Measurements from ENCODE around the gene DHRS11. TPM values are rescaled to one million over a fixed set of nuclear protein-coding genes. Genes with fewer than 3 reads are reported as not detected.

Gene DHRS11
- total RNA-seq, 4 donors from 2014 or later, result 1.8 to 22.8 (median 6.2) TPM

GRCh38 chr17:36550491-36551417 lies 40.9 kb upstream of the DHRS11 start:
- Histone ChIP-seq H3K4me1 (peaks cover 6 to 11% of the 10 kb centered on the region in 2 donors), H3K27ac (no peak overlapping the region), H3K9me3 (no peaks in the 10 kb centered on the region), H3K27me3 (no peaks in the 10 kb centered on the region), H3K36me3 (no peaks in the 10 kb centered on the region), H3K4me3 (no peak overlapping the region)
- DNase-seq, result no peak
- TF ChIP-seq POLR2A (IDR thresholded peaks at IDR 0.05) (no peak), CTCF (IDR thresholded peaks at IDR 0.05) (no peak)
- intact Hi-C loops (cut with DNase I; ENCODE audit: low total_unique reads), result no loop called here

GRCh38 chr17:36553459-36553858 lies 38.2 kb upstream of the DHRS11 start:
- Histone ChIP-seq H3K36me3 (no peaks in the 10 kb centered on the region), H3K4me1 (no peaks in the 10 kb centered on the region), H3K4me3 (no peak overlapping the region), H3K27me3 (no peaks in the 10 kb centered on the region), H3K27ac (no peak overlapping the region), H3K9me3 (no peaks in the 10 kb centered on the region)
- intact Hi-C loops (cut with DNase I; ENCODE audit: low total_unique reads), result no loop called here
- no peak for TF ChIP-seq POLR2A (IDR thresholded peaks at IDR 0.05)
- no peak for TF ChIP-seq CTCF (IDR thresholded peaks at IDR 0.05)
- no peak for DNase-seq

GRCh38 chr17:36566081-36566480 lies 25.6 kb upstream of the DHRS11 start:
- no peak for DNase-seq
- H3K36me3 ChIP-seq, result no peaks in the 10 kb centered on the region
- intact Hi-C loops (cut with DNase I; ENCODE audit: low total_unique reads), result no loop called here
- H3K9me3 ChIP-seq, result no peaks in the 10 kb centered on the region
- H3K4me1 ChIP-seq, result no peaks in the 10 kb centered on the region
- no peak overlapping the region for H3K4me3 ChIP-seq
- no peaks in the 10 kb centered on the region for H3K27me3 ChIP-seq
- no peak overlapping the region for H3K27ac ChIP-seq
- no peak for TF ChIP-seq CTCF (IDR thresholded peaks at IDR 0.05)
- no peak for TF ChIP-seq POLR2A (IDR thresholded peaks at IDR 0.05)

- no peak for DNase-seq
- intact Hi-C loops (cut with DNase I; ENCODE audit: low total_unique reads), result no loop called here
- Histone ChIP-seq H3K4me3 (no peak overlapping the region), H3K9me3 (no peaks in the 10 kb centered on the region), H3K27ac (no peak overlapping the region), H3K27me3 (no peaks in the 10 kb centered on the region), H3K36me3 (no peaks in the 10 kb centered on the region), H3K4me1 (no peaks in the 10 kb centered on the region)
- TF ChIP-seq CTCF (IDR thresholded peaks at IDR 0.05), result no peak
- no peak for TF ChIP-seq POLR2A (IDR thresholded peaks at IDR 0.05)
These were observed 16.7 kb upstream of the DHRS11 start for GRCh38 chr17:36575028-36575427.

GRCh38 chr17:36576793-36577192 lies 14.9 kb upstream of the DHRS11 start:
- DNase-seq, result no peak
- Histone ChIP-seq H3K9me3 (no peaks in the 10 kb centered on the region), H3K36me3 (no peaks in the 10 kb centered on the region), H3K4me3 (no peak overlapping the region), H3K27ac (no peak overlapping the region), H3K27me3 (no peaks in the 10 kb centered on the region), H3K4me1 (no peaks in the 10 kb centered on the region)
- no peak for TF ChIP-seq CTCF (IDR thresholded peaks at IDR 0.05)
- TF ChIP-seq POLR2A (IDR thresholded peaks at IDR 0.05), result no peak
- intact Hi-C loops (cut with DNase I; ENCODE audit: low total_unique reads), result no loop called here
